SK-N-SH (cell line): ENCODE data around the gene ADK. TPM values are rescaled to one million over a fixed set of nuclear protein-coding genes. Genes with fewer than 3 reads are reported as not detected.

Source experiments
- CTCF ChIA-PET: fragments of 300-600, 350-600 bp; formaldehyde crosslinking; extraction: SDS; loops from one replicate; lab custom pipeline; 2021; lab: Yijun Ruan, JAX
- POLR2A ChIA-PET: fragments of 350-600 bp; sonication (Branson Sonifier 250); formaldehyde crosslinking; extraction: SDS; loops from one replicate; lab custom pipeline; 2020; ENCODE audit warnings: antibody characterized with exemption, inconsistent platforms; lab: Yijun Ruan, JAX
- DNase-seq: peaks from one replicate; pipeline ENCODE4 v3.0.0; 2012
- H2AFZ ChIP-seq: fragments of 200-600 bp; sonication (generic); 2 replicates; pipeline ENCODE4 v1.8.1; 2016; ENCODE audit warnings: antibody characterized with exemption, mild to moderate bottlenecking, low read depth
- H3F3A ChIP-seq: fragments of 200-600 bp; sonication (generic); replicated peaks from 2 replicates; pipeline ENCODE3; 2016; ENCODE audit warnings: antibody characterized with exemption, mild to moderate bottlenecking; ENCODE audit not compliant: insufficient read depth
- H3K27ac ChIP-seq, 2 experiments: fragments of 200-500 bp in 1 of 2; fragments of 200-600 bp in 1 of 2; sonication (Bioruptor generic) in 1 of 2; sonication (generic), shearing (Covaris generic) in 1 of 2; 2 replicates each; pipeline versions ENCODE4 v1.5.1 to v1.6.1; 2014 to 2016; ENCODE audit warnings: low read depth in 2 of 2, inconsistent platforms in 1 of 2, low read length in 1 of 2, mild to moderate bottlenecking in 1 of 2, mixed read lengths in 1 of 2
- H3K27me3 ChIP-seq: fragments of 200-600 bp; sonication (generic), shearing (Covaris generic); 2 replicates; pipeline ENCODE4 v1.6.1; 2016; ENCODE audit warnings: mixed run types; ENCODE audit not compliant: insufficient read depth
- H3K36me3 ChIP-seq, 2 experiments: fragments of 200-500 bp in 1 of 2; fragments of 200-600 bp in 1 of 2; sonication (Bioruptor generic) in 1 of 2; sonication (generic) in 1 of 2; replicated peaks in 1 of 2; 2 replicates each; pipeline versions ENCODE3 to v1.5.1; 2014 to 2016; ENCODE audit warnings: low read length in 1 of 2, mild to moderate bottlenecking in 1 of 2; ENCODE audit not compliant: insufficient read depth in 2 of 2, control insufficient read depth in 1 of 2
- H3K4me1 ChIP-seq, 2 experiments: fragments of 200-500 bp in 1 of 2; fragments of 200-600 bp in 1 of 2; sonication (Bioruptor generic) in 1 of 2; sonication (generic), shearing (Covaris generic) in 1 of 2; 2 replicates each; pipeline versions ENCODE4 v1.5.1 to v1.6.1; 2014 to 2016; ENCODE audit warnings: low read depth in 1 of 2, low read length in 1 of 2, mixed run types in 1 of 2; ENCODE audit not compliant: insufficient read depth in 2 of 2, control insufficient read depth in 1 of 2
- H3K4me2 ChIP-seq: fragments of 200-600 bp; sonication (generic), shearing (Covaris generic); 2 replicates; pipeline ENCODE4 v1.6.1; 2017; ENCODE audit warnings: mixed run types
- H3K4me3 ChIP-seq, 2 experiments: fragments of 200-500 bp in 1 of 2; fragments of 200-600 bp in 1 of 2; sonication (Bioruptor generic) in 1 of 2; sonication (generic), shearing (Covaris generic) in 1 of 2; 2 replicates each; pipeline versions ENCODE4 v1.5.1 to v1.8.1; 2014 to 2016; ENCODE audit warnings: low read depth in 2 of 2, inconsistent platforms in 1 of 2, low read length in 1 of 2, mild to moderate bottlenecking in 1 of 2, mixed read lengths in 1 of 2, moderate library complexity in 1 of 2
- H3K79me2 ChIP-seq: fragments of 200-600 bp; sonication (generic); 2 replicates; pipeline ENCODE4 v1.8.1; 2017; ENCODE audit warnings: mild to moderate bottlenecking; ENCODE audit not compliant: insufficient read depth
- H3K9ac ChIP-seq: fragments of 200-600 bp; sonication (generic); 2 replicates; pipeline ENCODE4 v1.6.1; 2017; ENCODE audit warnings: mixed run types
- H3K9me2 ChIP-seq: fragments of 200-600 bp; sonication (generic); 2 replicates; pipeline ENCODE4 v1.6.1; 2017; ENCODE audit warnings: mixed run types
- H3K9me3 ChIP-seq: fragments of 200-600 bp; sonication (generic); 2 replicates; pipeline ENCODE4 v1.6.1; 2017; ENCODE audit warnings: mixed run types, mild to moderate bottlenecking, moderate library complexity
- H4K20me1 ChIP-seq: fragments of 200-600 bp; sonication (generic); 2 replicates; pipeline ENCODE4 v1.6.1; 2017; ENCODE audit warnings: mild to moderate bottlenecking, mixed run types; ENCODE audit not compliant: insufficient read depth
- ELF1 ChIP-seq: IDR thresholded peaks from 2 replicates; pipeline ENCODE4 v1.4.0; 2012
- EP300 ChIP-seq, 2 experiments: IDR thresholded peaks; 2 replicates each; pipeline versions ENCODE4 v1.4.0 to v1.6.1; 2012; ENCODE audit warnings: borderline replicate concordance in 1 of 2, low read depth in 1 of 2, low read length in 1 of 2
- EZH2phosphoT487 ChIP-seq: fragments of 200-600 bp; sonication (generic); IDR thresholded peaks from 2 replicates; pipeline ENCODE4 v1.6.1; 2017; ENCODE audit warnings: low read depth, mixed run types, mild to moderate bottlenecking, antibody characterized with exemption, moderate library complexity, borderline replicate concordance
- FOSL2 ChIP-seq: IDR thresholded peaks from 2 replicates; pipeline ENCODE4 v1.4.0; 2012; ENCODE audit warnings: low read depth, mild to moderate bottlenecking, moderate library complexity, borderline replicate concordance
- GATA2 ChIP-seq: sonication (generic); formaldehyde crosslinking; IDR thresholded peaks from 2 replicates; pipeline ENCODE4 v1.5.0; 2020; ENCODE audit warnings: mild to moderate bottlenecking, missing genetic modification reagents
- MEF2A ChIP-seq: IDR thresholded peaks from 2 replicates; pipeline ENCODE4 v1.4.0; 2012; ENCODE audit warnings: low read depth, borderline replicate concordance
- NFIC ChIP-seq: IDR thresholded peaks from 2 replicates; pipeline ENCODE4 v1.4.0; 2012; ENCODE audit warnings: borderline replicate concordance
- NRF1 ChIP-seq: IDR thresholded peaks from 2 replicates; pipeline ENCODE4 v1.6.1; 2012; ENCODE audit warnings: low read depth, mild to moderate bottlenecking, low read length
- POLR2AphosphoS5 ChIP-seq: IDR thresholded peaks from 2 replicates; pipeline ENCODE4 v1.6.1; 2012; ENCODE audit warnings: low read depth, low read length
- RAD21 ChIP-seq: IDR thresholded peaks from 2 replicates; pipeline ENCODE4 v1.6.1; 2012; ENCODE audit warnings: mild to moderate bottlenecking, low read length
- RXRA ChIP-seq: IDR thresholded peaks from 2 replicates; pipeline ENCODE4 v1.4.0; 2012; ENCODE audit warnings: low read depth, mild to moderate bottlenecking, borderline replicate concordance
- SMC3 ChIP-seq: IDR thresholded peaks from 2 replicates; pipeline ENCODE4 v1.6.1; 2012; ENCODE audit warnings: low read depth, low read length, improper control_type of control experiment
- TAF1 ChIP-seq: IDR thresholded peaks from 2 replicates; pipeline ENCODE4 v1.6.1; 2012; ENCODE audit warnings: low read depth, mild to moderate bottlenecking, low read length, moderate library complexity, borderline replicate concordance
- TCF12 ChIP-seq: IDR thresholded peaks from 2 replicates; pipeline ENCODE4 v1.4.0; 2012
- USF2 ChIP-seq: fragments of 150-350 bp; IDR thresholded peaks from 2 replicates; pipeline ENCODE4 v1.6.1; 2017; ENCODE audit warnings: antibody characterized with exemption, low read length, low read depth, borderline replicate concordance
- YY1 ChIP-seq: IDR thresholded peaks from 2 replicates; pipeline ENCODE4 v1.4.0; 2012; ENCODE audit warnings: low read depth, mild to moderate bottlenecking
- WGBS: methylation state at CpG from one replicate; pipeline ENCODE4 v1.1.6; 2017; ENCODE audit warnings: low lambda C conversion rate; 5-methylcytosine and 5-hydroxymethylcytosine counted together
- polyA plus RNA-seq, 3 experiments: library from polyadenylated mRNA; depleted of rRNA; stranded (reverse); fragments of >200 nt; gene quantifications; 2 replicates each; pipeline ENCODE4 v1.2.3, GENCODE V29; 2012
- TF ChIP-seq, protein P1 (sequence below): IDR thresholded peaks from 2 replicates; pipeline ENCODE4; 2012

The ADK gene
- polyA plus RNA-seq, 1 of the 3 experiments (the other 2 are of a cell fraction) = 25.1 TPM

- no peak for DNase-seq
- Histone ChIP-seq H3K4me2 (no peak overlapping the region), H3K4me3 (no peak overlapping the region), H3K27ac (no peak overlapping the region), H4K20me1 (no peaks in the 10 kb centered on the region), H2AFZ (no peak overlapping the region), H3K4me1 (no peaks in the 10 kb centered on the region), H3K9me3 (no peaks in the 10 kb centered on the region), H3K36me3 (peaks cover 2 to 12% of the 10 kb centered on the region in 2 experiments), H3K9ac (no peak overlapping the region), H3F3A (no peaks in the 10 kb centered on the region), H3K27me3 (no peaks in the 10 kb centered on the region), H3K79me2 (no peaks in the 10 kb centered on the region), H3K9me2 (no peaks in the 10 kb centered on the region)
- WGBS = 94% methylated on average over 1 of the region's 1 CpG
- ChIA-PET CTCF (no interaction called here), POLR2A (no interaction called here)
- no peak for TF ChIP-seq USF2
- no peak for TF ChIP-seq SMC3
- no peak for TF ChIP-seq NRF1
- no peak for TF ChIP-seq ELF1
- TF ChIP-seq GATA2 = no peak
- TF ChIP-seq EP300 (IDR thresholded peaks at IDR 0.05; ENCODE audit: borderline replicate concordance in 1 of 2, low read depth in 1 of 2, low read length in 1 of 2) = no peak
- no peak for TF ChIP-seq RXRA
- TF ChIP-seq, protein P1, sequence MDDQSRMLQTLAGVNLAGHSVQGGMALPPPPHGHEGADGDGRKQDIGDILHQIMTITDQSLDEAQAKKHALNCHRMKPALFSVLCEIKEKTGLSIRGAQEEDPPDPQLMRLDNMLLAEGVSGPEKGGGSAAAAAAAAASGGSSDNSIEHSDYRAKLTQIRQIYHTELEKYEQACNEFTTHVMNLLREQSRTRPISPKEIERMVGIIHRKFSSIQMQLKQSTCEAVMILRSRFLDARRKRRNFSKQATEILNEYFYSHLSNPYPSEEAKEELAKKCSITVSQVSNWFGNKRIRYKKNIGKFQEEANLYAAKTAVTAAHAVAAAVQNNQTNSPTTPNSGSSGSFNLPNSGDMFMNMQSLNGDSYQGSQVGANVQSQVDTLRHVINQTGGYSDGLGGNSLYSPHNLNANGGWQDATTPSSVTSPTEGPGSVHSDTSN = no peak
- TF ChIP-seq EZH2phosphoT487 = no peak
- TF ChIP-seq YY1 = no peak
- TF ChIP-seq RAD21 = no peak
These were observed 378.2 kb downstream of the ADK start for GRCh38 chr10:74529205-74529604.

DNA sequence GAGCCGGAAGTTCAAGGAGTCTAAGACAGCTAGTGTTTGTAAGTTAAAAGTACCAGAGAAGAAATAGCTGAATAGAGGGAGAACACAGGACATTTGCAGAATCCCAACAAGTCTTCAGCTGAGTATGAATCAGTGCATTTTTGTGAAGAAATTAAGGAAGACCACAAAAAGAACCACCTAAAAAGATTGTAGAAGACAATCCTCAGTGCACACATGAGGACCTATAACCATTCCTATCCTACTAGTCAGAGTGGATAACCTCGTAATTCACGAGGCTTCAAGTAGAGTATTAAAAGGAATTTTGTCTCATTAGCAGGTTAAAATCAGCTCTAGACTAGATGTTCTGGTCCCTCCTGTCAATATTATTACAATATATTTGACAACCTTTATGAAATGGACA is 380.0 kb downstream of the ADK start:
- ChIA-PET POLR2A (no interaction called here), CTCF (no interaction called here)
- Histone ChIP-seq H3K36me3 (peaks cover 2 to 12% of the 10 kb centered on the region in 2 experiments), H3K27ac (no peak overlapping the region), H3K4me2 (no peak overlapping the region), H3F3A (no peaks in the 10 kb centered on the region), H3K9ac (no peak overlapping the region), H2AFZ (no peak overlapping the region), H3K9me2 (no peaks in the 10 kb centered on the region), H3K9me3 (no peaks in the 10 kb centered on the region), H3K79me2 (no peaks in the 10 kb centered on the region), H4K20me1 (no peaks in the 10 kb centered on the region), H3K27me3 (no peaks in the 10 kb centered on the region), H3K4me1 (no peaks in the 10 kb centered on the region), H3K4me3 (no peak overlapping the region)
- WGBS = 93% methylated on average over 3 of the region's 3 CpGs
- DNase-seq = no peak
- no peak for TF ChIP-seq TCF12
- no peak for TF ChIP-seq TAF1
- no peak for TF ChIP-seq ELF1
- no peak for TF ChIP-seq POLR2AphosphoS5
- TF ChIP-seq NFIC = no peak
- no peak for TF ChIP-seq FOSL2
- no peak for TF ChIP-seq MEF2A
